ENCODE data around the gene KRT83.

The KRT83 gene

DNA sequence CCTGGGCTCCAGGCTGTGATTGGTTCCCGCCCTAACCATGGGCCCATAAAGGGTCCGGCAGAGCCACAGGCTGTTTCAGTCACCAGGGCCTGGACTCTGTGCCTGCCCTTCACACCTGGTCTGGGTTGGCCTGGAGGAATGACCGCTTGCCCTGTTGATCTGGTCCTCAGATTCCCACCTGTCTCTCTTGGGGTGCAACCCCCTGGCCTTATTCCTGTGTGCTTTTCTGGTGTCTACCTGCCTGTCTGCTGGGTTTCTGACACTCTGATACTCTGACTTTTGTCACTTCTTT, 2.9 kb upstream of the KRT83 start:
- no peak for DNase-seq
- H3K9ac ChIP-seq (ENCODE audit: low read length), result no peak overlapping the region
- no peaks in the 10 kb centered on the region for H3K36me3 ChIP-seq (replicated peaks; ENCODE audit: insufficient read depth, low read length)
- no peak overlapping the region for H3K4me3 ChIP-seq (ENCODE audit: low read length)
- TF ChIP-seq EZH2 (optimal IDR thresholded peaks at IDR 0.05; ENCODE audit: low read depth, low read length) (no peak), EZH2phosphoT487 (IDR thresholded peaks at IDR 0.05; ENCODE audit: low read length) (no peak)
- H3K9me2 ChIP-seq (replicated peaks; ENCODE audit: insufficient read depth, low read length), result no peaks in the 10 kb centered on the region
- H3K79me2 ChIP-seq (ENCODE audit: low read length), result no peaks in the 10 kb centered on the region
- H2AFZ ChIP-seq (ENCODE audit: low read length), result no peak overlapping the region
- H3K27me3 ChIP-seq (replicated peaks; ENCODE audit: insufficient read depth, low read length), result peaks cover 60% of the 10 kb centered on the region
- no peaks in the 10 kb centered on the region for H3K9me3 ChIP-seq (replicated peaks; ENCODE audit: insufficient read depth, low read length)
- no peak overlapping the region for H3K4me2 ChIP-seq (ENCODE audit: low read depth, low read length)
- H4K20me1 ChIP-seq (ENCODE audit: insufficient read depth, low read length), result no peaks in the 10 kb centered on the region
- peaks cover 6% of the 10 kb centered on the region for H3K4me1 ChIP-seq (ENCODE audit: low read length)
- no peaks in the 10 kb centered on the region for H3F3A ChIP-seq (ENCODE audit: insufficient read depth, low read length)
- H3K27ac ChIP-seq (ENCODE audit: low read length), result no peak overlapping the region

DNA sequence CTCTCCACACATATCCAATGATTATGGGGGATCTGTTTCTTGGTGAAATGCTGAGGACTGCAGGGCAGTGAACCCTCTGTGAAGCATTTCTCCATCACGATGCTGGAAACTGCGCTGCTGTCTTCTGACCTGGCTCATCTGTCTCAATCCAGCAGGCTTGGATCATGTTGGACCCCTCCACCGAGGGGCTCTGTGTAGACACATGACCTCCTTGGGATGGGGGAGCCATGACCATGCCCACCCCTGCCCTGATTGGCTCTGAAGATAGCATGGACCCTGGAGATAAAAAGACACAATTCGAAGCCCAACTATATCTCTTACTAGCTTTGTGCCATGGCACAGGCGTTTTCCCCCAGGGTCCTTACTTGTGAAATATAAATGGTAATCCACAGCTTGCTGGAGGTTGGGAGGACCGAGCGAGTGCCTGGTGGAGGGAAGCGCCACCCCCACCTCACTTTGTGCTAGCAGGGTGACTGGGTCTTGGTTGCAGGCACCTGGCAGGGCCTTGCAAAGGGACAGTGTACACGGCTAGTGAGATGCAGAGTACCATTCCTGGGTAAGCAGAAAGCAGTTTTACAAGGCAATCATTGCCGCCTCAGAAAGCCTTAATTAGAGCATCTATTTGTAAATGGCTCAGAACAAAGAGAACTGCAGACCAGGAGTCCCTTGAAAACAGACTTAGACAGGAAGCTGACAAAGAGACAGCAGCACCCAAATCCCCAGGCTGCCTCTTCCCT, 2.4 kb upstream of the KRT83 start:
- H3F3A ChIP-seq (ENCODE audit: insufficient read depth, low read length), result no peaks in the 10 kb centered on the region
- no peaks in the 10 kb centered on the region for H4K20me1 ChIP-seq (ENCODE audit: insufficient read depth, low read length)
- no peaks in the 10 kb centered on the region for H3K9me2 ChIP-seq (replicated peaks; ENCODE audit: insufficient read depth, low read length)
- no peak overlapping the region for H3K4me2 ChIP-seq (ENCODE audit: low read depth, low read length)
- H2AFZ ChIP-seq (ENCODE audit: low read length), result no peak overlapping the region
- TF ChIP-seq EZH2 (optimal IDR thresholded peaks at IDR 0.05; ENCODE audit: low read depth, low read length) (no peak), EZH2phosphoT487 (IDR thresholded peaks at IDR 0.05; ENCODE audit: low read length) (no peak)
- TF ChIP-seq, protein P1, sequence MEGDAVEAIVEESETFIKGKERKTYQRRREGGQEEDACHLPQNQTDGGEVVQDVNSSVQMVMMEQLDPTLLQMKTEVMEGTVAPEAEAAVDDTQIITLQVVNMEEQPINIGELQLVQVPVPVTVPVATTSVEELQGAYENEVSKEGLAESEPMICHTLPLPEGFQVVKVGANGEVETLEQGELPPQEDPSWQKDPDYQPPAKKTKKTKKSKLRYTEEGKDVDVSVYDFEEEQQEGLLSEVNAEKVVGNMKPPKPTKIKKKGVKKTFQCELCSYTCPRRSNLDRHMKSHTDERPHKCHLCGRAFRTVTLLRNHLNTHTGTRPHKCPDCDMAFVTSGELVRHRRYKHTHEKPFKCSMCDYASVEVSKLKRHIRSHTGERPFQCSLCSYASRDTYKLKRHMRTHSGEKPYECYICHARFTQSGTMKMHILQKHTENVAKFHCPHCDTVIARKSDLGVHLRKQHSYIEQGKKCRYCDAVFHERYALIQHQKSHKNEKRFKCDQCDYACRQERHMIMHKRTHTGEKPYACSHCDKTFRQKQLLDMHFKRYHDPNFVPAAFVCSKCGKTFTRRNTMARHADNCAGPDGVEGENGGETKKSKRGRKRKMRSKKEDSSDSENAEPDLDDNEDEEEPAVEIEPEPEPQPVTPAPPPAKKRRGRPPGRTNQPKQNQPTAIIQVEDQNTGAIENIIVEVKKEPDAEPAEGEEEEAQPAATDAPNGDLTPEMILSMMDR (IDR thresholded peaks at IDR 0.05; ENCODE audit: low read length), result no peak
- H3K9ac ChIP-seq (ENCODE audit: low read length), result no peak overlapping the region
- DNase-seq, result no peak
- peaks cover 65% of the 10 kb centered on the region for H3K27me3 ChIP-seq (replicated peaks; ENCODE audit: insufficient read depth, low read length)
- H3K36me3 ChIP-seq (replicated peaks; ENCODE audit: insufficient read depth, low read length), result no peaks in the 10 kb centered on the region
- no peaks in the 10 kb centered on the region for H3K9me3 ChIP-seq (replicated peaks; ENCODE audit: insufficient read depth, low read length)
- H3K27ac ChIP-seq (ENCODE audit: low read length), result no peak overlapping the region
- no peak overlapping the region for H3K4me3 ChIP-seq (ENCODE audit: low read length)
- no peaks in the 10 kb centered on the region for H3K79me2 ChIP-seq (ENCODE audit: low read length)
- peaks cover 6% of the 10 kb centered on the region for H3K4me1 ChIP-seq (ENCODE audit: low read length)

- Histone ChIP-seq H3K9me3 (replicated peaks; ENCODE audit: insufficient read depth, low read length) (no peaks in the 10 kb centered on the region), H3K4me3 (ENCODE audit: low read length) (no peak overlapping the region), H4K20me1 (ENCODE audit: insufficient read depth, low read length) (no peaks in the 10 kb centered on the region), H3K27me3 (replicated peaks; ENCODE audit: insufficient read depth, low read length) (peaks cover 71% of the 10 kb centered on the region), H3K36me3 (replicated peaks; ENCODE audit: insufficient read depth, low read length) (no peaks in the 10 kb centered on the region), H3K4me2 (ENCODE audit: low read depth, low read length) (no peak overlapping the region), H2AFZ (ENCODE audit: low read length) (no peak overlapping the region), H3K4me1 (ENCODE audit: low read length) (peaks cover 4% of the 10 kb centered on the region), H3K27ac (ENCODE audit: low read length) (no peak overlapping the region), H3K9ac (ENCODE audit: low read length) (no peak overlapping the region), H3K9me2 (replicated peaks; ENCODE audit: insufficient read depth, low read length) (no peaks in the 10 kb centered on the region), H3K79me2 (ENCODE audit: low read length) (no peaks in the 10 kb centered on the region), H3F3A (ENCODE audit: insufficient read depth, low read length) (no peaks in the 10 kb centered on the region)
- no peak for DNase-seq
- TF ChIP-seq EZH2phosphoT487 (IDR thresholded peaks at IDR 0.05; ENCODE audit: low read length) (no peak), EZH2 (optimal IDR thresholded peaks at IDR 0.05; ENCODE audit: low read depth, low read length) (no peak)
- TF ChIP-seq, protein P1 (IDR thresholded peaks at IDR 0.05; ENCODE audit: low read length), result no peak
Measured at GRCh38 chr12:52323001-52323400, 1.8 kb upstream of the KRT83 start.

- Histone ChIP-seq H3K27me3 (replicated peaks; ENCODE audit: insufficient read depth, low read length) (peaks cover 76% of the 10 kb centered on the region), H3K36me3 (replicated peaks; ENCODE audit: insufficient read depth, low read length) (no peaks in the 10 kb centered on the region), H3K4me3 (ENCODE audit: low read length) (no peak overlapping the region), H3K79me2 (ENCODE audit: low read length) (no peaks in the 10 kb centered on the region), H3K9ac (ENCODE audit: low read length) (no peak overlapping the region), H3K4me2 (ENCODE audit: low read depth, low read length) (no peak overlapping the region), H3F3A (ENCODE audit: insufficient read depth, low read length) (no peaks in the 10 kb centered on the region), H2AFZ (ENCODE audit: low read length) (no peak overlapping the region), H4K20me1 (ENCODE audit: insufficient read depth, low read length) (no peaks in the 10 kb centered on the region), H3K27ac (ENCODE audit: low read length) (no peak overlapping the region), H3K9me3 (replicated peaks; ENCODE audit: insufficient read depth, low read length) (no peaks in the 10 kb centered on the region), H3K4me1 (ENCODE audit: low read length) (no peaks in the 10 kb centered on the region), H3K9me2 (replicated peaks; ENCODE audit: insufficient read depth, low read length) (no peaks in the 10 kb centered on the region)
- TF ChIP-seq, protein P1 (IDR thresholded peaks at IDR 0.05; ENCODE audit: low read length), result no peak
- no peak for DNase-seq
Measured at GRCh38 chr12:52322069-52322468, 871 bp upstream of the KRT83 start.
